Keratinocyte (primary cell): ENCODE data around the gene FANCI. TPM values are rescaled to one million over a fixed set of nuclear protein-coding genes. Genes with fewer than 3 reads are reported as not detected.

Source experiments
- DNase-seq: peaks from one replicate; pipeline ENCODE4 v3.0.0-alpha.2; 2011; ENCODE audit warnings: low read depth, missing footprints, low spot score
- FAIRE-seq: peaks from 2 replicates; lab custom pipeline; 2011; peaks lifted over from hg19 to GRCh38; lab: Jason Lieb, UNC
- H2AFZ ChIP-seq: 2 replicates; pipeline ENCODE4 v1.6.0; 2012; ENCODE audit warnings: low read length, control low read depth, inconsistent platforms; ENCODE audit not compliant: control insufficient read depth
- H3K27ac ChIP-seq: 2 replicates; pipeline ENCODE4 v1.5.1; 2011; ENCODE audit warnings: low read length; ENCODE audit not compliant: control insufficient read depth, insufficient read depth
- H3K27me3 ChIP-seq: 3 replicates; pipeline ENCODE4 v1.6.0; 2011; ENCODE audit warnings: low read length; ENCODE audit not compliant: control insufficient read depth, insufficient read depth; ENCODE audit errors: extremely low read depth
- H3K36me3 ChIP-seq, 2 experiments: 2 replicates in 1 of 2; 3 replicates in 1 of 2; pipeline ENCODE4 v1.5.1; 2011; ENCODE audit warnings: low read length in 2 of 2, mild to moderate bottlenecking in 1 of 2; ENCODE audit not compliant: control insufficient read depth in 2 of 2, insufficient read depth in 2 of 2; ENCODE audit errors: extremely low read depth in 1 of 2
- H3K4me1 ChIP-seq: 3 replicates; pipeline ENCODE4 v1.5.1; 2011; ENCODE audit warnings: low read length; ENCODE audit not compliant: control insufficient read depth, insufficient read depth; ENCODE audit errors: extremely low read depth
- H3K4me2 ChIP-seq: 3 replicates; pipeline ENCODE4 v1.6.0; 2011; ENCODE audit warnings: low read depth, low read length; ENCODE audit not compliant: control insufficient read depth, insufficient read depth; ENCODE audit errors: extremely low read depth
- H3K4me3 ChIP-seq, 3 experiments: fragments of 200-600 bp in 1 of 3; sonication (generic) in 1 of 3; 2 replicates in 2 of 3; 3 replicates in 1 of 3; pipeline ENCODE4 v1.5.1; 2011 to 2016; ENCODE audit warnings: low read length in 3 of 3, mild to moderate bottlenecking in 3 of 3, control low read depth in 2 of 3, inconsistent platforms in 1 of 3, low read depth in 1 of 3, mixed read lengths in 1 of 3, mixed run types in 1 of 3, moderate library complexity in 1 of 3; ENCODE audit not compliant: control insufficient read depth in 2 of 3, insufficient read depth in 2 of 3; ENCODE audit errors: extremely low read depth in 1 of 3
- H3K79me2 ChIP-seq: 2 replicates; pipeline ENCODE4 v1.6.0; 2012; ENCODE audit warnings: low read length; ENCODE audit not compliant: control insufficient read depth, insufficient read depth
- H3K9ac ChIP-seq: 3 replicates; pipeline ENCODE4 v1.6.0; 2011; ENCODE audit warnings: low read length; ENCODE audit not compliant: control insufficient read depth, insufficient read depth; ENCODE audit errors: extremely low read depth
- H3K9me1 ChIP-seq: 3 replicates; pipeline ENCODE4 v1.6.0; 2011; ENCODE audit warnings: low read length; ENCODE audit not compliant: control insufficient read depth, insufficient read depth; ENCODE audit errors: extremely low read depth
- H3K9me3 ChIP-seq: 2 replicates; pipeline ENCODE4 v1.5.1; 2012; ENCODE audit warnings: low read depth, low read length; ENCODE audit not compliant: control insufficient read depth
- H4K20me1 ChIP-seq: 3 replicates; pipeline ENCODE4 v1.6.0; 2011; ENCODE audit warnings: low read length; ENCODE audit not compliant: control insufficient read depth, insufficient read depth; ENCODE audit errors: extremely low read depth
- EZH2 ChIP-seq: IDR thresholded peaks from one replicate; pipeline ENCODE4 v1.6.1; 2012; ENCODE audit warnings: inconsistent platforms, mild to moderate bottlenecking, low read length, moderate library complexity
- dilution Hi-C: fragments of 300-500 bp; cut with MboI; formaldehyde crosslinking; loops from one replicate; pipeline ENCODE4 v1.7.0; 2020; ENCODE audit warnings: low sequenced_read_pairs; ENCODE audit not compliant: extremely low pct_ligation_motif_present
- polyA plus RNA-seq, 5 experiments: library from polyadenylated mRNA; depleted of rRNA in 3 of 5; stranded (reverse) in 3 of 5; stranded (forward) in 1 of 5; unstranded in 1 of 5; fragments of >200 nt; gene quantifications; 1 replicate in 1 of 5; 2 replicates in 3 of 5; 3 replicates in 1 of 5; pipeline versions ENCODE4 v1.2.1 to v1.2.3, GENCODE V29; 2011 to 2012; ENCODE audit warnings: missing spikeins in 2 of 5, low read depth in 1 of 5, low replicate concordance in 1 of 5
- TF ChIP-seq, protein P1 (sequence below), 3 experiments: IDR thresholded peaks in 1 of 3; conservative IDR thresholded peaks in 1 of 3; optimal IDR thresholded peaks in 1 of 3; 2 replicates in 2 of 3; 3 replicates in 1 of 3; pipeline versions ENCODE3 to v1.5.1; 2011; ENCODE audit warnings: low read length in 3 of 3, mild to moderate bottlenecking in 3 of 3, moderate library complexity in 2 of 3, control low read depth in 1 of 3, inconsistent platforms in 1 of 3; ENCODE audit not compliant: insufficient read depth in 2 of 3; ENCODE audit errors: extremely low read depth in 1 of 3

The FANCI gene
- polyA plus RNA-seq, 1 donor (not counting 4 experiments of a cell fraction or from before 2014, with no cell fraction given), result 21.8 TPM

- Histone ChIP-seq H3K27ac (no peak overlapping the region), H3K79me2 (no peaks in the 10 kb centered on the region), H3K9me1 (no peaks in the 10 kb centered on the region), H3K9me3 (no peaks in the 10 kb centered on the region), H4K20me1 (no peaks in the 10 kb centered on the region), H3K4me1 (no peaks in the 10 kb centered on the region), H2AFZ (no peak overlapping the region), H3K36me3 (no peaks in the 10 kb centered on the region), H3K27me3 (peaks cover 16% of the 10 kb centered on the region), H3K4me3 (no peak overlapping the region), H3K9ac (no peak overlapping the region), H3K4me2 (no peak overlapping the region)
- dilution Hi-C loops, result no loop called here
- DNase-seq, result no peak
- FAIRE-seq, result no peak
- TF ChIP-seq, protein P1, sequence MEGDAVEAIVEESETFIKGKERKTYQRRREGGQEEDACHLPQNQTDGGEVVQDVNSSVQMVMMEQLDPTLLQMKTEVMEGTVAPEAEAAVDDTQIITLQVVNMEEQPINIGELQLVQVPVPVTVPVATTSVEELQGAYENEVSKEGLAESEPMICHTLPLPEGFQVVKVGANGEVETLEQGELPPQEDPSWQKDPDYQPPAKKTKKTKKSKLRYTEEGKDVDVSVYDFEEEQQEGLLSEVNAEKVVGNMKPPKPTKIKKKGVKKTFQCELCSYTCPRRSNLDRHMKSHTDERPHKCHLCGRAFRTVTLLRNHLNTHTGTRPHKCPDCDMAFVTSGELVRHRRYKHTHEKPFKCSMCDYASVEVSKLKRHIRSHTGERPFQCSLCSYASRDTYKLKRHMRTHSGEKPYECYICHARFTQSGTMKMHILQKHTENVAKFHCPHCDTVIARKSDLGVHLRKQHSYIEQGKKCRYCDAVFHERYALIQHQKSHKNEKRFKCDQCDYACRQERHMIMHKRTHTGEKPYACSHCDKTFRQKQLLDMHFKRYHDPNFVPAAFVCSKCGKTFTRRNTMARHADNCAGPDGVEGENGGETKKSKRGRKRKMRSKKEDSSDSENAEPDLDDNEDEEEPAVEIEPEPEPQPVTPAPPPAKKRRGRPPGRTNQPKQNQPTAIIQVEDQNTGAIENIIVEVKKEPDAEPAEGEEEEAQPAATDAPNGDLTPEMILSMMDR (optimal IDR thresholded peaks at IDR 0.05 in 1 of 3, IDR thresholded peaks at IDR 0.05 in 1 of 3, conservative IDR thresholded peaks at IDR 0.05 in 1 of 3; ENCODE audit: extremely low read depth in 1 of 3, insufficient read depth in 2 of 3, low read length in 3 of 3), result no peak
- TF ChIP-seq EZH2, result no peak
Measured at GRCh38 chr15:89217031-89217430, 26.7 kb upstream of the FANCI start.

DNA sequence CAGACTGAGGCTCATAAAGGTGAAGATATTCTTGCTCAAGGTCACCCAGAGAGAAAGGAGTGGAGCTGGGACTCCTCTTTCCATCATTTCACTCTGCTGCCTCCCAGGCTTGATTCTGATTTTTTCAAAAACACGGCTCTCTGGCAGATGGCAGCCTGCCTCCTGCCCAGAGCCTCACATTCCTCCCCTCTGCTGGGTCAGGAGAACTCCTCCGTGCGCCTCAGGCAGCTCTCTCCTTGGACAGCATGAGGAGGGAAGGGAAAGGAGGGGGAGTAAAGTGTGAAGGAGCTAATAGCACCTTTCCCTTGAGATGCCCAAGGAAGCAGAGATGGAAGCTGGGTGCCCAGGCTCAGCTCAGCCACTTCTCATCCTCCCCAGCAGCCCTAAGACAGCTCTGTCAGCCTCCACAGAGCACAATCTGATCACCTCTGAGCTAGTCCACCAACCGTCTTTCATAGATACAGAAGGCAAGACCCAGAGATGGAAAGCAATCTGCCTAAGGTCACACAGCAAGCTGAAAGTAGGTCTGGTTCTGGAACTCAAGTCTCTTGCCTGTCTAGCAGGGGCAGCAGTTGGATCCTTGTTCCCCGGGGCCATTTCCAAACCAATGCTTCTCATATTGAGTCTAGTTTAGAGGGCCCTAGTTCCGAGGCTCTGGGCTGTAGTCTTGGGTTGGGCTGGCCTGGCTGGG lies 25.9 kb upstream of the FANCI start:
- H3K9me3 ChIP-seq, result no peaks in the 10 kb centered on the region
- no peak overlapping the region for H2AFZ ChIP-seq
- H3K4me2 ChIP-seq, result no peak overlapping the region
- no peak overlapping the region for H3K4me3 ChIP-seq
- no peaks in the 10 kb centered on the region for H3K79me2 ChIP-seq
- no peaks in the 10 kb centered on the region for H4K20me1 ChIP-seq
- H3K9me1 ChIP-seq, result no peaks in the 10 kb centered on the region
- peaks cover 16% of the 10 kb centered on the region for H3K27me3 ChIP-seq
- FAIRE-seq, result no peak
- dilution Hi-C loops, result no loop called here
- no peak overlapping the region for H3K27ac ChIP-seq
- H3K36me3 ChIP-seq, result no peaks in the 10 kb centered on the region
- no peaks in the 10 kb centered on the region for H3K4me1 ChIP-seq
- TF ChIP-seq EZH2, result no peak
- TF ChIP-seq, protein P1 (optimal IDR thresholded peaks at IDR 0.05 in 1 of 3, IDR thresholded peaks at IDR 0.05 in 1 of 3, conservative IDR thresholded peaks at IDR 0.05 in 1 of 3; ENCODE audit: extremely low read depth in 1 of 3, insufficient read depth in 2 of 3, low read length in 3 of 3), result no peak
- no peak overlapping the region for H3K9ac ChIP-seq
- no peak for DNase-seq
